Pancreas (tissue), 10 donors: Measurements from ENCODE around the gene ANKRD23. TPM values are rescaled to one million over a fixed set of nuclear protein-coding genes. Genes with fewer than 3 reads are reported as not detected.

Experiments used
- ATAC-seq, 4 donors: fragments of 200-7000 bp; cut with Tn5 transposase; one replicate each; pipeline versions ENCODE4 v1.8.0 to v1.9.1; 2020; ENCODE audit warnings: mild to moderate bottlenecking in 4 of 4, moderate library complexity in 4 of 4
- DNase-seq, 6 donors: peaks; one replicate each; pipeline ENCODE4 v3.0.0-alpha.2; 2020
- FAIRE-seq: peaks from 2 replicates; lab custom pipeline; 2012; peaks lifted over from hg19 to GRCh38; lab: Jason Lieb, UNC
- H3K27ac ChIP-seq, 4 donors: fragments of 200-600 bp; sonication (generic); 1 replicate in 3 of 4; 2 replicates in 1 of 4; pipeline versions ENCODE4 v1.5.0 to v1.8.0; 2020
- H3K27me3 ChIP-seq, 4 donors: fragments of 200-600 bp; one replicate each; pipeline ENCODE4 v1.8.0; 2021
- H3K36me3 ChIP-seq, 3 donors: fragments of 200-600 bp; sonication (generic) in 1 of 3; one replicate each; pipeline versions ENCODE4 v1.5.0 to v1.8.0; 2020 to 2021
- H3K4me1 ChIP-seq, 3 donors: fragments of 200-600 bp; one replicate each; pipeline ENCODE4 v1.8.0; 2021
- H3K4me3 ChIP-seq, 4 donors: fragments of 200-600 bp; sonication (generic) in 2 of 4; one replicate each; pipeline versions ENCODE4 v1.5.0 to v1.8.0; 2020 to 2021
- H3K9me3 ChIP-seq, 4 donors: fragments of 200-600 bp; one replicate each; pipeline ENCODE4 v1.8.0; 2021
- CTCF ChIP-seq, 4 donors: fragments of 200-600 bp; sonication (generic) in 3 of 4; IDR thresholded peaks; one replicate each; pipeline versions ENCODE4 v1.5.0 to v1.8.0; 2021; ENCODE audit warnings: antibody characterized with exemption in 4 of 4
- WGBS, 2 donors: extraction: QIAGEN DNeasy Blood & Tissue Kit; methylation state at CpG; one replicate each; pipeline ENCODE4 v1.1.7; 2013; 5-methylcytosine and 5-hydroxymethylcytosine counted together
- intact Hi-C, 3 donors: fragments of 100-400 bp; cut with DNase I; formaldehyde crosslinking; loops; one replicate each; pipeline versions ENCODE4 v1.11.1 to v1.14.2; 2022
- polyA plus RNA-seq, 2 donors: library from polyadenylated mRNA; stranded (reverse); fragments of 200-250 nt; gene quantifications; one replicate each; pipeline ENCODE4 v1.2.3, GENCODE V29; 2013
- total RNA-seq, 6 donors: library from RNA; stranded (reverse); fragmentation: NEBNext Ultra II Directional in 4 of 6; extraction: Animal tissue kit (Norgen Biotek cat#: 25700) in 4 of 6; gene quantifications; one replicate each; pipeline versions ENCODE4 v1.2.1 to v1.2.4, GENCODE V29; 2021 to 2023
- donor health status: healthy with polysubstance abuse.
- donor health status: DM: no; HTN: no; CAD: no; lungs with moderate emphysema.
- donor health status: DM: no; HTN: no; CAD: no.
- donor health status: control.
- donor health status: control.
- donor health status: Bipolar disorder and iron deficiency.
- donor health status: DM: yes; HTN: yes; CAD: no.
- donor health status: DM: no; HTN: no; CAD: no.
- donor health status: DM: no; HTN: no; CAD: no.
- donor health status: DM: yes; HTN: yes; CAD: no.

ANKRD23 gene
- total and polyA plus RNA-seq, 8 donors, result 0.95 to 10.9 (median 2.9) TPM

- H3K27me3 ChIP-seq, result no peaks in the 10 kb centered on the region
- no peak overlapping the region for H3K27ac ChIP-seq
- H3K9me3 ChIP-seq, result no peaks in the 10 kb centered on the region
- FAIRE-seq, result no peak
- H3K4me1 ChIP-seq, result peaks cover 0 to 6% (median 6%) of the 10 kb centered on the region in 3 donors
- ATAC-seq, result no peak
- WGBS, 2 donors, result 72 to 76% methylated on average over 9 of the region's 9 CpGs
- DNase-seq, result no peak
- intact Hi-C loops, result no loop called here
- H3K36me3 ChIP-seq, result no peaks in the 10 kb centered on the region
- TF ChIP-seq CTCF (IDR thresholded peaks at IDR 0.05), result no peak
- no peak overlapping the region for H3K4me3 ChIP-seq
Observed at GRCh38 chr2:96883306-96883705, 39.5 kb upstream of the ANKRD23 start.

GRCh38 chr2:96882906-96883305 lies 39.1 kb upstream of the ANKRD23 start:
- Histone ChIP-seq H3K27ac (no peak overlapping the region), H3K4me3 (no peak overlapping the region), H3K36me3 (no peaks in the 10 kb centered on the region), H3K4me1 (peaks cover 0 to 2% (median 2%) of the 10 kb centered on the region in 3 donors), H3K27me3 (no peaks in the 10 kb centered on the region), H3K9me3 (no peaks in the 10 kb centered on the region)
- ATAC-seq (no peak), DNase-seq (no peak), FAIRE-seq (no peak)
- intact Hi-C loops, result no loop called here
- WGBS, 2 donors, result 76 to 81% methylated on average over 8 of the region's 8 CpGs
- no peak for TF ChIP-seq CTCF (IDR thresholded peaks at IDR 0.05)

- intact Hi-C loops, result no loop called here
- no peak overlapping the region for H3K27ac ChIP-seq
- TF ChIP-seq CTCF (IDR thresholded peaks at IDR 0.05), result no peak
Observed at GRCh38 chr2:96882230-96882629, 38.4 kb upstream of the ANKRD23 start.

GRCh38 chr2:96881349-96882195 lies 37.8 kb upstream of the ANKRD23 start:
- no peak for DNase-seq
- Histone ChIP-seq H3K4me3 (no peak overlapping the region), H3K27me3 (no peaks in the 10 kb centered on the region), H3K27ac (no peak overlapping the region), H3K4me1 (no peaks in the 10 kb centered on the region), H3K9me3 (no peaks in the 10 kb centered on the region), H3K36me3 (no peaks in the 10 kb centered on the region)
- 69 to 70% methylated on average over 10 of the region's 10 CpGs for WGBS, 2 donors
- no peak for ATAC-seq
- no peak for TF ChIP-seq CTCF (IDR thresholded peaks at IDR 0.05)
- FAIRE-seq, result no peak
- intact Hi-C loops, result no loop called here

More at GRCh38 chr2:96882230-96882629, 38.4 kb upstream of the ANKRD23 start:
- DNase-seq (peak in 1 of 6 donors; percentile 53), FAIRE-seq (no peak), ATAC-seq (peak in 1 of 4 donors; percentile 11)
- H3K9me3 ChIP-seq, result no peaks in the 10 kb centered on the region
- no peak overlapping the region for H3K4me3 ChIP-seq
- 66 to 69% methylated on average over 12 of the region's 12 CpGs for WGBS, 2 donors
- no peaks in the 10 kb centered on the region for H3K27me3 ChIP-seq
- H3K36me3 ChIP-seq, result no peaks in the 10 kb centered on the region
- no peaks in the 10 kb centered on the region for H3K4me1 ChIP-seq

GRCh38 chr2:96880891-96881273 lies 37.1 kb upstream of the ANKRD23 start:
- 80 to 88% methylated on average over 6 of the region's 6 CpGs for WGBS, 2 donors

More at GRCh38 chr2:96880891-96881273, 37.1 kb upstream of the ANKRD23 start:
- no peak for FAIRE-seq
- no peak for TF ChIP-seq CTCF (IDR thresholded peaks at IDR 0.05)
- intact Hi-C loops, result no loop called here
- no peak overlapping the region for H3K27ac ChIP-seq
- no peaks in the 10 kb centered on the region for H3K4me1 ChIP-seq
- H3K27me3 ChIP-seq, result no peaks in the 10 kb centered on the region
- H3K4me3 ChIP-seq, result no peak overlapping the region
- no peaks in the 10 kb centered on the region for H3K36me3 ChIP-seq
- no peak for DNase-seq
- no peak for ATAC-seq
- H3K9me3 ChIP-seq, result no peaks in the 10 kb centered on the region
